CD4-positive, alpha-beta memory T cell (primary cell): Measurements from ENCODE around the gene TMEM120B. TPM values are rescaled to one million over a fixed set of nuclear protein-coding genes. Genes with fewer than 3 reads are reported as not detected.

Experiments
- CTCF ChIA-PET: fragments of 350-600 bp; sonication (Branson Sonifier 250); formaldehyde crosslinking; loops from one replicate; lab custom pipeline; 2021; ENCODE audit warnings: inconsistent platforms; ENCODE audit not compliant: partially characterized antibody; lab: Charles Lee
- POLR2A ChIA-PET: fragments of 350-600 bp; sonication (Branson Sonifier 250); formaldehyde crosslinking; loops from one replicate; lab custom pipeline; 2021; ENCODE audit not compliant: partially characterized antibody; lab: Charles Lee
- DNase-seq, 5 donors: peaks; one replicate each; pipeline versions ENCODE4 v3.0.0 to v3.0.0-alpha.2; 2020 to 2022; ENCODE audit warnings: mixed read lengths in 1 of 5
- H3K27ac ChIP-seq: one replicate; pipeline ENCODE4 v1.7.0; 2013; ENCODE audit warnings: low read depth, low read length
- H3K27me3 ChIP-seq: 2 replicates; pipeline ENCODE4 v1.7.0; 2013; ENCODE audit warnings: mild to moderate bottlenecking, low read length, moderate library complexity; ENCODE audit not compliant: insufficient read depth
- H3K36me3 ChIP-seq: 2 replicates; pipeline ENCODE4 v1.7.0; 2013; ENCODE audit warnings: mild to moderate bottlenecking, low read length, moderate library complexity; ENCODE audit not compliant: insufficient read depth
- H3K4me1 ChIP-seq: 2 replicates; pipeline ENCODE4 v1.7.0; 2013; ENCODE audit warnings: mild to moderate bottlenecking, low read length, moderate library complexity; ENCODE audit not compliant: insufficient read depth
- H3K4me3 ChIP-seq, 2 donors: one replicate each; pipeline ENCODE4 v1.7.0; 2013; ENCODE audit warnings: low read length in 2 of 2, mild to moderate bottlenecking in 1 of 2
- H3K9me3 ChIP-seq, 2 donors: one replicate each; pipeline ENCODE4 v1.7.0; 2013; ENCODE audit warnings: low read length in 2 of 2, control low read depth in 1 of 2; ENCODE audit not compliant: control insufficient read depth in 1 of 2
- H3K27ac Mint-ChIP-seq, 7 donors: one replicate each; pipeline ENCODE4 v1.8.0; 2020 to 2021; ENCODE audit warnings: mixed read lengths in 7 of 7, mild to moderate bottlenecking in 6 of 7, inconsistent platforms in 3 of 7, moderate library complexity in 3 of 7
- H3K27me3 Mint-ChIP-seq, 2 donors: one replicate each; pipeline ENCODE4 v1.8.0; 2020 to 2021; ENCODE audit warnings: mixed read lengths in 2 of 2
- H3K36me3 Mint-ChIP-seq, 2 donors: one replicate each; pipeline ENCODE4 v1.8.0; 2020 to 2021; ENCODE audit warnings: mixed read lengths in 2 of 2, inconsistent platforms in 1 of 2, mild to moderate bottlenecking in 1 of 2
- H3K4me1 Mint-ChIP-seq, 4 donors: one replicate each; pipeline ENCODE4 v1.8.0; 2020 to 2021; ENCODE audit warnings: mixed read lengths in 4 of 4, mild to moderate bottlenecking in 1 of 4
- H3K4me3 Mint-ChIP-seq, 8 donors: one replicate each; pipeline ENCODE4 v1.8.0; 2020 to 2021; ENCODE audit warnings: mixed read lengths in 8 of 8, mild to moderate bottlenecking in 7 of 8, moderate library complexity in 6 of 8, inconsistent platforms in 3 of 8
- H3K9me3 Mint-ChIP-seq, 8 donors: one replicate each; pipeline ENCODE4 v1.8.0; 2020 to 2021; ENCODE audit warnings: mixed read lengths in 8 of 8, mild to moderate bottlenecking in 5 of 8, inconsistent platforms in 3 of 8, moderate library complexity in 1 of 8
- intact Hi-C: fragments of 100-400 bp; cut with micrococcal nuclease; formaldehyde crosslinking; loops from one replicate; pipeline ENCODE4 v1.15.1; 2023
- polyA plus RNA-seq, 2 donors: library from polyadenylated mRNA; unstranded; fragments of 300-500 nt; fragmentation: Illumina TruSeq; gene quantifications; one replicate each; pipeline ENCODE4 v1.2.3, GENCODE V29; 2021
- total RNA-seq, 2 experiments: library from RNA; stranded (reverse); gene quantifications; one replicate each; pipeline ENCODE4 v1.2.3, GENCODE V29; 2021

Gene TMEM120B
- total and polyA plus RNA-seq, 4 experiments from 2014 or later = 3.3 to 12.8 (median 7.4) TPM

- Histone ChIP-seq H3K36me3 (peaks cover 21% of the 10 kb centered on the region), H3K4me1 (peaks cover 26% of the 10 kb centered on the region), H3K4me3 (peak overlapping the region; percentile 98), H3K27me3 (no peaks in the 10 kb centered on the region), H3K27ac (peak overlapping the region; percentile 91), H3K9me3 (no peaks in the 10 kb centered on the region)
- POLR2A ChIA-PET = interaction anchor here (1.0 to 44.6 kb wide), 18 partner anchors 7 to 1432 kb away, joined by 3 to 2727 read pairs (median 10); partner anchors contain the start of genes DIABLO, KDM2B, MORN3 and MPHOSPH9
- H3K4me1 Mint-ChIP-seq = peaks cover 14 to 47% (median 26%) of the 10 kb centered on the region in 4 donors
- intact Hi-C loops = no loop called here
- H3K4me3 Mint-ChIP-seq = peak overlapping the region; percentile 92 to 99 (median 98)
- no peaks in the 10 kb centered on the region for H3K27me3 Mint-ChIP-seq
- H3K36me3 Mint-ChIP-seq = peaks cover 13 to 48% of the 10 kb centered on the region in 2 donors
- peak; percentile 73 to 78 (median 74) for DNase-seq
- H3K27ac Mint-ChIP-seq = peak overlapping the region; percentile 98 to 99 (median 99)
- H3K9me3 Mint-ChIP-seq = peaks cover 0 to 3% (median 0%) of the 10 kb centered on the region in 8 donors
- CTCF ChIA-PET = interaction anchor here (1.2 to 16.7 kb wide), 6 partner anchors 5 to 176 kb away, joined by 3 to 918 read pairs (median 284); partner anchors contain the start of genes PSMD9, RHOF and SETD1B
Measured at GRCh38 chr12:121800694-121801594, 88.4 kb downstream of the TMEM120B start.

GRCh38 chr12:121801595-121802484, 89.3 kb downstream of the TMEM120B start:
- no peaks in the 10 kb centered on the region for H3K27me3 ChIP-seq
- H3K36me3 Mint-ChIP-seq = peaks cover 18 to 54% of the 10 kb centered on the region in 2 donors
- POLR2A ChIA-PET = interaction anchor here (0.7 to 44.6 kb wide), 22 partner anchors 6 to 1600 kb away, joined by 3 to 2727 read pairs (median 7); partner anchors contain the start of genes DIABLO, KDM2B, MPHOSPH9 and MTRFR
- H3K27ac ChIP-seq = peak overlapping the region; percentile 91
- H3K27me3 Mint-ChIP-seq = no peaks in the 10 kb centered on the region
- peak overlapping the region; percentile 98 for H3K4me3 ChIP-seq
- H3K4me3 Mint-ChIP-seq = peak overlapping the region; percentile 92 to 99 (median 98)
- DNase-seq = peak; percentile 76 to 82 (median 78)
- peaks cover 17% of the 10 kb centered on the region for H3K36me3 ChIP-seq
- H3K9me3 Mint-ChIP-seq = peaks cover 0 to 3% (median 0%) of the 10 kb centered on the region in 8 donors
- intact Hi-C loops = loop anchor here (1.0 kb wide), 2 partner anchors 8 to 37 kb away; no protein-coding TSS in a partner anchor
- peaks cover 17 to 56% (median 32%) of the 10 kb centered on the region in 4 donors for H3K4me1 Mint-ChIP-seq
- CTCF ChIA-PET = interaction anchor here (1.0 to 16.7 kb wide), 10 partner anchors 6 to 177 kb away, joined by 3 to 918 read pairs (median 4); partner anchors contain the start of genes CFAP251, PSMD9, RHOF and SETD1B
- no peaks in the 10 kb centered on the region for H3K9me3 ChIP-seq
- peak overlapping the region; percentile 98 to 99 (median 99) for H3K27ac Mint-ChIP-seq
- peaks cover 35% of the 10 kb centered on the region for H3K4me1 ChIP-seq

GRCh38 chr12:121802485-121802842, 89.9 kb downstream of the TMEM120B start:
- Mint-ChIP-seq H3K36me3 (peaks cover 17 to 56% of the 10 kb centered on the region in 2 donors), H3K9me3 (peaks cover 0 to 3% (median 0%) of the 10 kb centered on the region in 8 donors), H3K4me1 (peaks cover 21 to 60% (median 36%) of the 10 kb centered on the region in 4 donors), H3K4me3 (peak overlapping the region; percentile 92 to 99 (median 98)), H3K27ac (peak overlapping the region; percentile 98 to 99 (median 99)), H3K27me3 (no peaks in the 10 kb centered on the region)
- Histone ChIP-seq H3K9me3 (no peaks in the 10 kb centered on the region), H3K27ac (peak overlapping the region; percentile 91), H3K36me3 (peaks cover 16% of the 10 kb centered on the region), H3K4me1 (peaks cover 37% of the 10 kb centered on the region), H3K4me3 (peak overlapping the region; percentile 98), H3K27me3 (no peaks in the 10 kb centered on the region)
- ChIA-PET POLR2A (interaction anchor here (0.7 to 44.6 kb wide), 24 partner anchors 6 to 1601 kb away, joined by 3 to 2727 read pairs (median 6); partner anchors contain the start of genes ABCB9, DIABLO, KDM2B and ORAI1), CTCF (interaction anchor here (1.0 to 16.7 kb wide), 10 partner anchors 6 to 178 kb away, joined by 3 to 918 read pairs (median 4); partner anchors contain the start of genes CFAP251, PSMD9, RHOF and SETD1B)
- no peak for DNase-seq
- intact Hi-C loops = loop anchor here (1.0 kb wide), 2 partner anchors 8 to 37 kb away; no protein-coding TSS in a partner anchor

GRCh38 chr12:121802843-121803698, 90.5 kb downstream of the TMEM120B start:
- intact Hi-C loops = loop anchor here (1.0 kb wide), 3 partner anchors 8 to 36 kb away; no protein-coding TSS in a partner anchor
- peak; percentile 90 to 93 (median 91) for DNase-seq
- Histone ChIP-seq H3K4me3 (peak overlapping the region; percentile 98), H3K4me1 (peaks cover 37% of the 10 kb centered on the region), H3K27me3 (no peaks in the 10 kb centered on the region), H3K27ac (peak overlapping the region; percentile 91), H3K9me3 (no peaks in the 10 kb centered on the region), H3K36me3 (peaks cover 13% of the 10 kb centered on the region)
- ChIA-PET CTCF (interaction anchor here (1.0 to 16.7 kb wide), 8 partner anchors 7 to 178 kb away, joined by 3 to 918 read pairs (median 6); partner anchors contain the start of genes PSMD9, RHOF and SETD1B), POLR2A (interaction anchor here (0.7 to 44.6 kb wide), 21 partner anchors 5 to 1163 kb away, joined by 3 to 2727 read pairs (median 5); partner anchors contain the start of genes ABCB9, DIABLO, KDM2B and ORAI1)
- Mint-ChIP-seq H3K4me1 (peaks cover 21 to 60% (median 35%) of the 10 kb centered on the region in 4 donors), H3K27ac (peak overlapping the region; percentile 98 to 99 (median 99)), H3K27me3 (no peaks in the 10 kb centered on the region), H3K9me3 (peaks cover 0 to 3% (median 0%) of the 10 kb centered on the region in 8 donors), H3K4me3 (peak overlapping the region; percentile 92 to 99 (median 98)), H3K36me3 (peaks cover 15 to 54% of the 10 kb centered on the region in 2 donors)

GRCh38 chr12:121803861-121804416, 91.4 kb downstream of the TMEM120B start, which contains the start of gene SETD1B:
Gene SETD1B (plus strand): TSS chr12:121804009. CDS start chr12:121804738, 729 bp downstream.
- Histone ChIP-seq H3K27me3 (no peaks in the 10 kb centered on the region), H3K27ac (peak within 1 kb of the TSS; percentile 91), H3K36me3 (peaks cover 13% of the 10 kb centered on the region), H3K4me3 (peak within 1 kb of the TSS; percentile 61 to 98), H3K4me1 (peaks cover 33% of the 10 kb centered on the region), H3K9me3 (no peaks in the 10 kb centered on the region)
- intact Hi-C loops = loop anchor here (1.0 kb wide), 1 partner anchor 7 kb away; no protein-coding TSS in a partner anchor
- peaks cover 15 to 59% (median 30%) of the 10 kb centered on the region in 4 donors for H3K4me1 Mint-ChIP-seq
- H3K36me3 Mint-ChIP-seq = peaks cover 10 to 53% of the 10 kb centered on the region in 2 donors
- POLR2A ChIA-PET = interaction anchor here (0.9 to 44.6 kb wide), 15 partner anchors 4 to 697 kb away, joined by 3 to 2727 read pairs (median 9); partner anchors contain the start of genes DIABLO, ORAI1, PSMD9 and RHOF
- no peaks in the 10 kb centered on the region for H3K27me3 Mint-ChIP-seq
- DNase-seq = peak; percentile 54 to 67 (median 59)
- peak within 1 kb of the TSS; percentile 98 to 99 (median 99) for H3K27ac Mint-ChIP-seq
- H3K9me3 Mint-ChIP-seq = peaks cover 0 to 3% (median 0%) of the 10 kb centered on the region in 8 donors
- H3K4me3 Mint-ChIP-seq = peak within 1 kb of the TSS; percentile 98 to 99 (median 99)
- CTCF ChIA-PET = interaction anchor here (0.9 to 16.7 kb wide), 4 partner anchors 6 to 121 kb away, joined by 4 to 918 read pairs (median 463); partner anchors contain the start of genes RHOF and SETD1B
